HepG2 (cell line): Measurements from ENCODE around the gene FAM174B. TPM values are rescaled to one million over a fixed set of nuclear protein-coding genes. Genes with fewer than 3 reads are reported as not detected.

Experiments
- BATF2 ChIP-seq: sonication (generic); formaldehyde crosslinking; IDR thresholded peaks from 2 replicates; pipeline ENCODE4 v1.8.0; 2022; ENCODE audit warnings: mild to moderate bottlenecking, missing genetic modification reagents, moderate library complexity
- FOXA1 ChIP-seq, 2 experiments: fragments of 450-650 bp in 1 of 2; sonication (generic) in 1 of 2; formaldehyde crosslinking in 1 of 2; IDR thresholded peaks; 2 replicates each; pipeline versions ENCODE4 v1.4.0 to v1.6.1; 2016 to 2020; ENCODE audit warnings: missing genetic modification reagents in 1 of 2
- FOXK2 ChIP-seq: fragments of 450-650 bp; IDR thresholded peaks from 2 replicates; pipeline ENCODE4 v1.6.1; 2016
- HIC2 ChIP-seq: sonication (generic); formaldehyde crosslinking; IDR thresholded peaks from 2 replicates; pipeline ENCODE4 v1.9.0; 2022; ENCODE audit warnings: low read depth, missing genetic modification reagents
- HIVEP1 ChIP-seq: sonication (generic); formaldehyde crosslinking; IDR thresholded peaks from 2 replicates; pipeline ENCODE4 v1.4.0; 2020; ENCODE audit warnings: mild to moderate bottlenecking, missing genetic modification reagents
- HNRNPH1 ChIP-seq: fragments of 200-400 bp; formaldehyde crosslinking; optimal IDR thresholded peaks from 2 replicates; pipeline ENCODE3; 2017; ENCODE audit warnings: mild to moderate bottlenecking, low read depth, low read length
- HOXA7 ChIP-seq: sonication (generic); formaldehyde crosslinking; IDR thresholded peaks from 2 replicates; pipeline ENCODE4 v1.8.1; 2022; ENCODE audit warnings: mild to moderate bottlenecking, missing genetic modification reagents, moderate library complexity
- IRF9 ChIP-seq: sonication (generic); formaldehyde crosslinking; IDR thresholded peaks from 2 replicates; pipeline ENCODE4 v1.8.0; 2022; ENCODE audit warnings: missing genetic modification reagents, mild to moderate bottlenecking, borderline replicate concordance
- JUNB ChIP-seq: sonication (generic); formaldehyde crosslinking; IDR thresholded peaks from 2 replicates; pipeline ENCODE4 v1.8.0; 2022; ENCODE audit warnings: missing genetic modification reagents, mild to moderate bottlenecking, borderline replicate concordance
- KDM1A ChIP-seq: IDR thresholded peaks from 2 replicates; pipeline ENCODE4 v1.6.1; 2016; ENCODE audit warnings: missing compliant biosample characterization
- LCORL ChIP-seq, 2 experiments: fragments of 450-650 bp in 1 of 2; sonication (generic) in 1 of 2; formaldehyde crosslinking in 1 of 2; IDR thresholded peaks; 2 replicates each; pipeline versions ENCODE4 v1.5.0 to v1.6.1; 2017 to 2020; ENCODE audit warnings: antibody characterized with exemption in 1 of 2, missing genetic modification reagents in 1 of 2
- MED13 ChIP-seq: sonication (generic); formaldehyde crosslinking; IDR thresholded peaks from 2 replicates; pipeline ENCODE4 v1.5.0; 2020; ENCODE audit warnings: missing genetic modification reagents
- NBN ChIP-seq: fragments of 450-650 bp; conservative IDR thresholded peaks from 2 replicates; pipeline ENCODE4 v1.6.1; 2017
- POLR2AphosphoS2 ChIP-seq: IDR thresholded peaks from 2 replicates; pipeline ENCODE4 v1.6.1; 2011; ENCODE audit warnings: low read depth, low read length, improper control_type of control experiment
- STAG1 ChIP-seq: sonication (generic); formaldehyde crosslinking; IDR thresholded peaks from 2 replicates; pipeline ENCODE4 v1.4.0; 2020; ENCODE audit warnings: missing genetic modification reagents
- TEAD3 ChIP-seq: optimal IDR thresholded peaks from 2 replicates; pipeline ENCODE3; 2016; ENCODE audit warnings: borderline replicate concordance
- ZBTB3 ChIP-seq: sonication (generic); formaldehyde crosslinking; IDR thresholded peaks from 2 replicates; pipeline ENCODE4 v1.4.0; 2020; ENCODE audit warnings: low read depth, mild to moderate bottlenecking, moderate library complexity, missing genetic modification reagents, borderline replicate concordance
- ZIK1 ChIP-seq: sonication (generic); formaldehyde crosslinking; IDR thresholded peaks from 2 replicates; pipeline ENCODE4 v1.5.0; 2020; ENCODE audit warnings: mild to moderate bottlenecking, low read depth, missing genetic modification reagents, borderline replicate concordance
- ZNF138 ChIP-seq: sonication (generic); formaldehyde crosslinking; IDR thresholded peaks from 2 replicates; pipeline ENCODE4 v1.5.0; 2020; ENCODE audit warnings: mild to moderate bottlenecking, low read depth, missing genetic modification reagents
- ZNF256 ChIP-seq: sonication (generic); formaldehyde crosslinking; conservative IDR thresholded peaks from 2 replicates; pipeline ENCODE4 v1.4.0; 2020; ENCODE audit warnings: missing genetic modification reagents
- ZNF460 ChIP-seq: sonication (generic); formaldehyde crosslinking; IDR thresholded peaks from 2 replicates; pipeline ENCODE4 v1.5.1; 2020; ENCODE audit warnings: missing genetic modification reagents, mild to moderate bottlenecking, borderline replicate concordance
- ZNF616 ChIP-seq: sonication (generic); formaldehyde crosslinking; IDR thresholded peaks from 2 replicates; pipeline ENCODE4 v1.5.0; 2020; ENCODE audit warnings: low read depth, mild to moderate bottlenecking, missing genetic modification reagents
- ZNF670 ChIP-seq: sonication (generic); formaldehyde crosslinking; IDR thresholded peaks from 2 replicates; pipeline ENCODE4 v1.8.0; 2022; ENCODE audit warnings: mild to moderate bottlenecking, missing genetic modification reagents, borderline replicate concordance
- ZNF672 ChIP-seq: sonication (generic); formaldehyde crosslinking; IDR thresholded peaks from 2 replicates; pipeline ENCODE4 v1.8.1; 2022; ENCODE audit warnings: missing genetic modification reagents
- ZNF747 ChIP-seq: sonication (generic); formaldehyde crosslinking; IDR thresholded peaks from 2 replicates; pipeline ENCODE4 v1.8.1; 2023; ENCODE audit warnings: missing genetic modification reagents, mild to moderate bottlenecking, borderline replicate concordance
- ZNF768 ChIP-seq: sonication (generic); formaldehyde crosslinking; IDR thresholded peaks from 2 replicates; pipeline ENCODE4 v1.4.0; 2020; ENCODE audit warnings: missing genetic modification reagents
- polyA plus RNA-seq, 8 experiments: library from polyadenylated mRNA; depleted of rRNA in 3 of 8; stranded (reverse) in 7 of 8; unstranded in 1 of 8; fragments of >200 nt; fragmentation: Illumina TruSeq in 4 of 8; extraction: Trizol in 4 of 8; gene quantifications; 2 replicates each; pipeline versions ENCODE4 v1.2.1 to v1.2.3, GENCODE V29; 2011 to 2016; ENCODE audit warnings: low read depth in 4 of 8, missing spikeins in 1 of 8, mixed read lengths in 1 of 8; ENCODE audit not compliant: insufficient read depth in 1 of 8
- total RNA-seq, 5 experiments: library from RNA; depleted of rRNA; stranded (reverse); fragments of >200 nt; fragmentation: Illumina TruSeq; extraction: Trizol; gene quantifications; 2 replicates each; pipeline ENCODE4 v1.2.3, GENCODE V29; 2016; ENCODE audit warnings: low read depth in 1 of 5

FAM174B gene
- total and polyA plus RNA-seq, 2 of the 13 experiments (the other 11 are each of a cell fraction or from before 2014, with no cell fraction given) = 0.90 to 2.1 TPM

- TF ChIP-seq LCORL (IDR thresholded peaks at IDR 0.05) = no peak
- TF ChIP-seq LCORL (CRISPR knock-in tag; IDR thresholded peaks at IDR 0.05) = peak; percentile 49; the same call in 1 of the 2 replicates
- TF ChIP-seq JUNB (CRISPR knock-in tag) = peak; percentile 89
- TF ChIP-seq ZIK1 = no peak
- 0 out of 2 replicates have a peak, but pooled peaks have one; percentile 12 for TF ChIP-seq STAG1
- TF ChIP-seq ZNF138 (CRISPR knock-in tag) = no peak
- no peak for TF ChIP-seq BATF2 (CRISPR knock-in tag)
- TF ChIP-seq ZNF460 (CRISPR knock-in tag) = no peak
- TF ChIP-seq NBN = no peak
- peak; percentile 65; the same call in 1 of the 2 replicates for TF ChIP-seq HIC2 (CRISPR knock-in tag)
- no peak for TF ChIP-seq ZNF616 (CRISPR knock-in tag)
- TF ChIP-seq HNRNPH1 = no peak
- TF ChIP-seq FOXA1 (IDR thresholded peaks at IDR 0.05) = 0 out of 2 replicates have a peak, but pooled peaks have one; percentile 10
- TF ChIP-seq FOXA1 (CRISPR knock-in tag; IDR thresholded peaks at IDR 0.05) = peak; percentile 82
- TF ChIP-seq MED13 (CRISPR knock-in tag) = no peak
- no peak for TF ChIP-seq FOXK2
- no peak for TF ChIP-seq POLR2AphosphoS2
- TF ChIP-seq ZNF670 (CRISPR knock-in tag) = 0 out of 2 replicates have a peak, but pooled peaks have one; percentile 52
- TF ChIP-seq KDM1A (CRISPR knock-in tag) = no peak
- no peak for TF ChIP-seq HOXA7 (CRISPR knock-in tag)
- TF ChIP-seq IRF9 (CRISPR knock-in tag) = peak; percentile 34; the same call in 1 of the 2 replicates
- TF ChIP-seq TEAD3 = peak; percentile 29
- TF ChIP-seq ZNF768 (CRISPR knock-in tag) = peak; percentile 19; the same call in 1 of the 2 replicates
- TF ChIP-seq ZNF672 (CRISPR knock-in tag) = no peak
- no peak for TF ChIP-seq ZNF256 (CRISPR knock-in tag)
- TF ChIP-seq HIVEP1 (CRISPR knock-in tag) = no peak
- no peak for TF ChIP-seq ZBTB3 (CRISPR knock-in tag)
- 0 out of 2 replicates have a peak, but pooled peaks have one; percentile 58 for TF ChIP-seq ZNF747 (CRISPR knock-in tag)
Observed at GRCh38 chr15:92617549-92618520, 37.7 kb downstream of the FAM174B start (continued).
